GM23338 (cell line): ENCODE measurements around the gene RASL10B. TPM values are rescaled to one million over a fixed set of nuclear protein-coding genes. Genes with fewer than 3 reads are reported as not detected.

ENCODE experiments used
- EZH2 ChIP-seq: fragments of 200-600 bp; sonication (generic); IDR thresholded peaks from one replicate; pipeline ENCODE4 v1.8.0; 2017; ENCODE audit warnings: antibody characterized with exemption, mild to moderate bottlenecking, low read depth; ENCODE audit not compliant: unreplicated experiment
- NANOG ChIP-seq: IDR thresholded peaks from 2 replicates; pipeline ENCODE4 v1.6.1; 2016; ENCODE audit warnings: antibody characterized with exemption, borderline replicate concordance
- ZNF114 ChIP-seq: fragments of 250-450 bp; sonication (Bioruptor Pico); IDR thresholded peaks from 2 replicates; pipeline ENCODE4 v1.5.0; 2020; ENCODE audit warnings: mild to moderate bottlenecking, moderate library complexity
- polyA plus RNA-seq: library from polyadenylated mRNA; unstranded; fragments of >200 nt; fragmentation: Nextera tagmentation; extraction: Ambion mirVana; gene quantifications from 2 replicates; pipeline ENCODE4 v1.2.1, GENCODE V29; 2016
- total RNA-seq: library from RNA; depleted of rRNA; stranded (reverse); fragments of >200 nt; shearing (Covaris generic); gene quantifications from 2 replicates; pipeline ENCODE4 v1.2.3, GENCODE V29; 2014
- TF ChIP-seq, protein P1 (sequence below): fragments of 250-450 bp; sonication (Bioruptor Pico); IDR thresholded peaks from 2 replicates; pipeline ENCODE4 v1.5.0; 2020; ENCODE audit warnings: mild to moderate bottlenecking, moderate library complexity
- TF ChIP-seq, protein P2 (sequence below): IDR thresholded peaks from one replicate; pipeline ENCODE4 v1.6.1; 2018; ENCODE audit warnings: antibody characterized with exemption; ENCODE audit not compliant: unreplicated experiment

Gene RASL10B
- total and polyA plus RNA-seq, 2 experiments from 2014 or later = 7.1 to 26.2 TPM

DNA sequence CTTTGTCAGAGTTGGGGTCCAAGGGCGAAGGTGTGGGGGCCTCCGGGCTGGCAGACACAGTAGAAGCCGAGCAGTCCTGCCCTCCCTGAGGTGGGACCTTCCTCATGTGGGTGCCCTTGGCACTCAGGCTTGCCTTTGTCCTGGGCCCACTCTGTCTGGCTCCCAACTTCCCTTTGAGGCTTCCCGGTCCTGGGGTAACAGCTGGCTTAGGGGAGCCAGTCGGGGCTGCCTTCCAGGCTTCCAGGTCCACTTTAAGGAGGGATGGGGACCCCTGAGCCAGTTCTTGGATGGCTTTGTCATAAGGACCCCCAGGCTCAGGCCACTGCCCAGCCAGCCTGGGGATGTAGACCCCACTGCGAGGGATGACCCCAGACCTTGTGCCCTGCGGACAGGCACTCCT lies 13.8 kb downstream of the RASL10B start (continued):
- TF ChIP-seq, protein P1, sequence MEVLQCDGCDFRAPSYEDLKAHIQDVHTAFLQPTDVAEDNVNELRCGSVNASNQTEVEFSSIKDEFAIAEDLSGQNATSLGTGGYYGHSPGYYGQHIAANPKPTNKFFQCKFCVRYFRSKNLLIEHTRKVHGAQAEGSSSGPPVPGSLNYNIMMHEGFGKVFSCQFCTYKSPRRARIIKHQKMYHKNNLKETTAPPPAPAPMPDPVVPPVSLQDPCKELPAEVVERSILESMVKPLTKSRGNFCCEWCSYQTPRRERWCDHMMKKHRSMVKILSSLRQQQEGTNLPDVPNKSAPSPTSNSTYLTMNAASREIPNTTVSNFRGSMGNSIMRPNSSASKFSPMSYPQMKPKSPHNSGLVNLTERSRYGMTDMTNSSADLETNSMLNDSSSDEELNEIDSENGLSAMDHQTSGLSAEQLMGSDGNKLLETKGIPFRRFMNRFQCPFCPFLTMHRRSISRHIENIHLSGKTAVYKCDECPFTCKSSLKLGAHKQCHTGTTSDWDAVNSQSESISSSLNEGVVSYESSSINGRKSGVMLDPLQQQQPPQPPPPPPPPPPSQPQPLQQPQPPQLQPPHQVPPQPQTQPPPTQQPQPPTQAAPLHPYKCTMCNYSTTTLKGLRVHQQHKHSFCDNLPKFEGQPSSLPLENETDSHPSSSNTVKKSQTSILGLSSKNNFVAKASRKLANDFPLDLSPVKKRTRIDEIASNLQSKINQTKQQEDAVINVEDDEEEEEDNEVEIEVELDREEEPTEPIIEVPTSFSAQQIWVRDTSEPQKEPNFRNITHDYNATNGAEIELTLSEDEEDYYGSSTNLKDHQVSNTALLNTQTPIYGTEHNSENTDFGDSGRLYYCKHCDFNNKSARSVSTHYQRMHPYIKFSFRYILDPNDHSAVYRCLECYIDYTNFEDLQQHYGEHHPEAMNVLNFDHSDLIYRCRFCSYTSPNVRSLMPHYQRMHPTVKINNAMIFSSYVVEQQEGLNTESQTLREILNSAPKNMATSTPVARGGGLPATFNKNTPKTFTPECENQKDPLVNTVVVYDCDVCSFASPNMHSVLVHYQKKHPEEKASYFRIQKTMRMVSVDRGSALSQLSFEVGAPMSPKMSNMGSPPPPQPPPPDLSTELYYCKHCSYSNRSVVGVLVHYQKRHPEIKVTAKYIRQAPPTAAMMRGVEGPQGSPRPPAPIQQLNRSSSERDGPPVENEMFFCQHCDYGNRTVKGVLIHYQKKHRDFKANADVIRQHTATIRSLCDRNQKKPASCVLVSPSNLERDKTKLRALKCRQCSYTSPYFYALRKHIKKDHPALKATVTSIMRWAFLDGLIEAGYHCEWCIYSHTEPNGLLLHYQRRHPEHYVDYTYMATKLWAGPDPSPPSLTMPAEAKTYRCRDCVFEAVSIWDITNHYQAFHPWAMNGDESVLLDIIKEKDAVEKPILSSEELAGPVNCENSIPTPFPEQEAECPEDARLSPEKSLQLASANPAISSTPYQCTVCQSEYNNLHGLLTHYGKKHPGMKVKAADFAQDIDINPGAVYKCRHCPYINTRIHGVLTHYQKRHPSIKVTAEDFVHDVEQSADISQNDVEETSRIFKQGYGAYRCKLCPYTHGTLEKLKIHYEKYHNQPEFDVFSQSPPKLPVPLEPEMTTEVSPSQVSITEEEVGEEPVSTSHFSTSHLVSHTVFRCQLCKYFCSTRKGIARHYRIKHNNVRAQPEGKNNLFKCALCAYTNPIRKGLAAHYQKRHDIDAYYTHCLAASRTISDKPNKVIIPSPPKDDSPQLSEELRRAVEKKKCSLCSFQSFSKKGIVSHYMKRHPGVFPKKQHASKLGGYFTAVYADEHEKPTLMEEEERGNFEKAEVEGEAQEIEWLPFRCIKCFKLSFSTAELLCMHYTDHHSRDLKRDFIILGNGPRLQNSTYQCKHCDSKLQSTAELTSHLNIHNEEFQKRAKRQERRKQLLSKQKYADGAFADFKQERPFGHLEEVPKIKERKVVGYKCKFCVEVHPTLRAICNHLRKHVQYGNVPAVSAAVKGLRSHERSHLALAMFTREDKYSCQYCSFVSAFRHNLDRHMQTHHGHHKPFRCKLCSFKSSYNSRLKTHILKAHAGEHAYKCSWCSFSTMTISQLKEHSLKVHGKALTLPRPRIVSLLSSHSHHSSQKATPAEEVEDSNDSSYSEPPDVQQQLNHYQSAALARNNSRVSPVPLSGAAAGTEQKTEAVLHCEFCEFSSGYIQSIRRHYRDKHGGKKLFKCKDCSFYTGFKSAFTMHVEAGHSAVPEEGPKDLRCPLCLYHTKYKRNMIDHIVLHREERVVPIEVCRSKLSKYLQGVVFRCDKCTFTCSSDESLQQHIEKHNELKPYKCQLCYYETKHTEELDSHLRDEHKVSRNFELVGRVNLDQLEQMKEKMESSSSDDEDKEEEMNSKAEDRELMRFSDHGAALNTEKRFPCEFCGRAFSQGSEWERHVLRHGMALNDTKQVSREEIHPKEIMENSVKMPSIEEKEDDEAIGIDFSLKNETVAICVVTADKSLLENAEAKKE (CRISPR knock-in tag) = no peak
- TF ChIP-seq ZNF114 (no peak), NANOG (no peak), EZH2 (no peak)
- TF ChIP-seq, protein P2, sequence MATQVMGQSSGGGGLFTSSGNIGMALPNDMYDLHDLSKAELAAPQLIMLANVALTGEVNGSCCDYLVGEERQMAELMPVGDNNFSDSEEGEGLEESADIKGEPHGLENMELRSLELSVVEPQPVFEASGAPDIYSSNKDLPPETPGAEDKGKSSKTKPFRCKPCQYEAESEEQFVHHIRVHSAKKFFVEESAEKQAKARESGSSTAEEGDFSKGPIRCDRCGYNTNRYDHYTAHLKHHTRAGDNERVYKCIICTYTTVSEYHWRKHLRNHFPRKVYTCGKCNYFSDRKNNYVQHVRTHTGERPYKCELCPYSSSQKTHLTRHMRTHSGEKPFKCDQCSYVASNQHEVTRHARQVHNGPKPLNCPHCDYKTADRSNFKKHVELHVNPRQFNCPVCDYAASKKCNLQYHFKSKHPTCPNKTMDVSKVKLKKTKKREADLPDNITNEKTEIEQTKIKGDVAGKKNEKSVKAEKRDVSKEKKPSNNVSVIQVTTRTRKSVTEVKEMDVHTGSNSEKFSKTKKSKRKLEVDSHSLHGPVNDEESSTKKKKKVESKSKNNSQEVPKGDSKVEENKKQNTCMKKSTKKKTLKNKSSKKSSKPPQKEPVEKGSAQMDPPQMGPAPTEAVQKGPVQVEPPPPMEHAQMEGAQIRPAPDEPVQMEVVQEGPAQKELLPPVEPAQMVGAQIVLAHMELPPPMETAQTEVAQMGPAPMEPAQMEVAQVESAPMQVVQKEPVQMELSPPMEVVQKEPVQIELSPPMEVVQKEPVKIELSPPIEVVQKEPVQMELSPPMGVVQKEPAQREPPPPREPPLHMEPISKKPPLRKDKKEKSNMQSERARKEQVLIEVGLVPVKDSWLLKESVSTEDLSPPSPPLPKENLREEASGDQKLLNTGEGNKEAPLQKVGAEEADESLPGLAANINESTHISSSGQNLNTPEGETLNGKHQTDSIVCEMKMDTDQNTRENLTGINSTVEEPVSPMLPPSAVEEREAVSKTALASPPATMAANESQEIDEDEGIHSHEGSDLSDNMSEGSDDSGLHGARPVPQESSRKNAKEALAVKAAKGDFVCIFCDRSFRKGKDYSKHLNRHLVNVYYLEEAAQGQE = no peak
